Brain microvascular endothelial cell (primary cell): Measurements from ENCODE around the gene GTF2IRD1.

ENCODE experiments used
- DNase-seq: peaks from one replicate; pipeline ENCODE4 v3.0.0-alpha.2; 2020
- H3K27ac ChIP-seq: fragments of 250-450 bp; sonication (Bioruptor Pico); 2 replicates; pipeline ENCODE4 v1.5.1; 2020; ENCODE audit warnings: mild to moderate bottlenecking, moderate library complexity
- H3K27me3 ChIP-seq: fragments of 250-450 bp; sonication (Bioruptor Pico); replicated peaks from 2 replicates; pipeline ENCODE4 v1.5.1; 2020; ENCODE audit warnings: mild to moderate bottlenecking
- H3K36me3 ChIP-seq: fragments of 250-450 bp; sonication (Bioruptor Pico); replicated peaks from 2 replicates; pipeline ENCODE4 v1.5.1; 2020; ENCODE audit warnings: mild to moderate bottlenecking
- H3K4me3 ChIP-seq: 2 replicates; pipeline ENCODE4 v1.5.1; 2011; ENCODE audit warnings: low read depth, mild to moderate bottlenecking, control low read depth, low read length, moderate library complexity
- CTCF ChIP-seq: IDR thresholded peaks from 2 replicates; pipeline ENCODE4 v1.5.1; 2011; ENCODE audit warnings: low read depth, mild to moderate bottlenecking, moderate library complexity, low read length, control low read depth, inconsistent platforms; ENCODE audit errors: missing control alignments
- in situ Hi-C: cut with HindIII; loops from 2 replicates; pipeline ENCODE4 v1.10.0; 2017; ENCODE audit warnings: low sequenced_read_pairs, low pct_ligation_motif_present

Gene GTF2IRD1

GRCh38 chr7:74461970-74462706, 8.4 kb downstream of the GTF2IRD1 start:
- DNase-seq, result no peak
- no peak for TF ChIP-seq CTCF

GRCh38 chr7:74462707-74463100, 9.0 kb downstream of the GTF2IRD1 start:
- H3K27ac ChIP-seq, result no peak overlapping the region
- TF ChIP-seq CTCF, result no peak

More at GRCh38 chr7:74461970-74462706, 8.4 kb downstream of the GTF2IRD1 start:
- H3K27me3 ChIP-seq, result no peaks in the 10 kb centered on the region
- H3K36me3 ChIP-seq, result no peaks in the 10 kb centered on the region
- H3K4me3 ChIP-seq, result no peak overlapping the region
- in situ Hi-C loops, result no loop called here
- no peak overlapping the region for H3K27ac ChIP-seq

GRCh38 chr7:74464931-74465886, 11.5 kb downstream of the GTF2IRD1 start:
- Histone ChIP-seq H3K27me3 (no peaks in the 10 kb centered on the region), H3K27ac (no peak overlapping the region), H3K4me3 (no peak overlapping the region), H3K36me3 (no peaks in the 10 kb centered on the region)
- in situ Hi-C loops, result no loop called here
- no peak for TF ChIP-seq CTCF
- DNase-seq, result no peak

More at GRCh38 chr7:74462707-74463100, 9.0 kb downstream of the GTF2IRD1 start:
- in situ Hi-C loops, result no loop called here
- Histone ChIP-seq H3K27me3 (no peaks in the 10 kb centered on the region), H3K36me3 (no peaks in the 10 kb centered on the region), H3K4me3 (no peak overlapping the region)
- DNase-seq, result no peak

- no peak for DNase-seq
- Histone ChIP-seq H3K27me3 (no peaks in the 10 kb centered on the region), H3K36me3 (no peaks in the 10 kb centered on the region), H3K27ac (no peak overlapping the region), H3K4me3 (no peak overlapping the region)
- in situ Hi-C loops, result no loop called here
- TF ChIP-seq CTCF, result no peak
Measured at GRCh38 chr7:74466196-74466813, 12.6 kb downstream of the GTF2IRD1 start.

GRCh38 chr7:74467876-74468275, 14.2 kb downstream of the GTF2IRD1 start:
- H3K27me3 ChIP-seq, result no peaks in the 10 kb centered on the region
- DNase-seq, result no peak
- H3K36me3 ChIP-seq, result no peaks in the 10 kb centered on the region
- H3K4me3 ChIP-seq, result no peak overlapping the region
- no peak overlapping the region for H3K27ac ChIP-seq
- no peak for TF ChIP-seq CTCF
- in situ Hi-C loops, result no loop called here
